HG02870 (cell line): ENCODE results near the gene PKNOX2.
A peak's percentile ranks its signal among the peaks of the same experiment; 100 is the strongest.

Experiments
- ATAC-seq: cut with Tn5 transposase; IDR thresholded peaks from one replicate; pipeline ENCODE4 v1.9.1; 2021; ENCODE audit warnings: mild to moderate bottlenecking, moderate library complexity; ENCODE audit not compliant: unreplicated experiment

Gene PKNOX2, protein sequence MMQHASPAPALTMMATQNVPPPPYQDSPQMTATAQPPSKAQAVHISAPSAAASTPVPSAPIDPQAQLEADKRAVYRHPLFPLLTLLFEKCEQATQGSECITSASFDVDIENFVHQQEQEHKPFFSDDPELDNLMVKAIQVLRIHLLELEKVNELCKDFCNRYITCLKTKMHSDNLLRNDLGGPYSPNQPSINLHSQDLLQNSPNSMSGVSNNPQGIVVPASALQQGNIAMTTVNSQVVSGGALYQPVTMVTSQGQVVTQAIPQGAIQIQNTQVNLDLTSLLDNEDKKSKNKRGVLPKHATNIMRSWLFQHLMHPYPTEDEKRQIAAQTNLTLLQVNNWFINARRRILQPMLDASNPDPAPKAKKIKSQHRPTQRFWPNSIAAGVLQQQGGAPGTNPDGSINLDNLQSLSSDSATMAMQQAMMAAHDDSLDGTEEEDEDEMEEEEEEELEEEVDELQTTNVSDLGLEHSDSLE

GRCh38 chr11:125164422-125165110, at the start of gene PKNOX2:
TSS of gene PKNOX2 (plus strand) at chr11:125164751. CDS start at chr11:125351306, 186,555 bp downstream.
- peak; percentile 32 for ATAC-seq

- ATAC-seq, result no peak
Observed at GRCh38 chr11:125117429-125117828, 47.1 kb upstream of the PKNOX2 start.

- ATAC-seq, result no peak
Observed at GRCh38 chr11:125123194-125123946, 41.2 kb upstream of the PKNOX2 start.

DNA sequence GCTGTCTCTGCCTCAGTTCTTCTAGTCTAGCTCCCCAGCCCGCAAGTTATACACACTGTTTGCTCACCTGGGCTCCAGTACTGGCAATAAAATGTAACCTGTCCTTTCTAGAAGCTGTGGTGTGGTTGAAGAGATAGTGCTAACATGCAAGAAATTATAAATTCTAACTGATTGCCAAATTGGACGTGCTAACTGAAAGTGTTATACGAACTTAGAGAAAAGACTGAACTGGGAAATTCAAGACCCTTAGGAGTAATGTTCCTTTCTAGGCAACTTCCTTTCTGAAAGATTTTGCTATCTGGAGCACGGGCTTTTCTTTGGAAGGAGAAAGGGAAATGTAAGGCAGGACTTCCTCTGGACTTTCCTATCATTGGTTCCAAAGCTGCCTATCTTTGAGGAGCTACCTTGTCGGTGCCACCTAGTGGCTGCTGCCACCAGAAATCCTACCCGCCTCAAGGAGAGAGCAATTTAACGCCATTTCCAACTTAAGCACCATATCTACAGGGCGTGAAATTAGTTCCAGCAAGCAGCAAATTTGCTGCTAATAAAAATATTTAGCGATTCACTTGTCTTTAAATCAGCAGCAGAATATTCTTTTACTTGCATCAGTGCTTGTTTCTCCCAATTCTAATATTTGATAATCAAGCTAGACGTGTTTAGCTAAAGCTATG, 40.5 kb upstream of the PKNOX2 start:
- peak; percentile 59 for ATAC-seq

GRCh38 chr11:125124618-125124992, 39.9 kb upstream of the PKNOX2 start:
- ATAC-seq, result no peak

GRCh38 chr11:125128450-125128849, 36.1 kb upstream of the PKNOX2 start:
- no peak for ATAC-seq

DNA sequence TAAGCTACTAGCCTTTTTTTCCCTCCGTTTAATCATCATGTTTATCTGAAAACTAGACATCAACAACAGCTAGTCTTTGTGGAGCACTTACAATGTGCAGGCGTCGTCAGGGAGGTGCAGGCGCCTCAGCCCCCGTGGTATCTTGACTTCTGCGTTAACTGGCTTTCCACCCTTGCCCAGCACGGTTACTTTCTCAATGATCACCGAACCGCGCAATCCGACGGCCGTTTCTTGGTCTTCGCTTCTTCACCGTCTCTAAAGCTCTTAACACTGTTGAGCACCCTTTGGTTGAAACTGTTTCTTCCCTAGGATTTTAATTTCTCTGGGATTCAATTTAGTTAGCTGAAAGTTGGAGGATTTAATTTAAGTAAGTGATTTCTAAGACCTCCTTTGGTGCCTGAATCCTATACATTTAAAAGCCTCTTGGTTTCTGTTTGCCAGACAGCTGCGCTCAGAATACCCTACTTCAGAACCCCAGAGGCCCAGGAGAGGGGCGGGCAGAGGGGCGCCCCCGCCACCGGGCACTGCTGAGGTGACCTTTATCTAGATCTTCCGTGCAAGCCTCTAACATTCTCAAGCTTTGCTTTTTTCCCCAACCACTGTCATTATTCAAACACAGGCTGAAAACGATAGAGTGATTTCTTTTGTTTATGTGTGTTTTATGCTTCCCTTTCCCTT, 35.1 kb upstream of the PKNOX2 start:
- ATAC-seq, result no peak

- no peak for ATAC-seq
Observed at GRCh38 chr11:125132071-125132470, 32.5 kb upstream of the PKNOX2 start.

DNA sequence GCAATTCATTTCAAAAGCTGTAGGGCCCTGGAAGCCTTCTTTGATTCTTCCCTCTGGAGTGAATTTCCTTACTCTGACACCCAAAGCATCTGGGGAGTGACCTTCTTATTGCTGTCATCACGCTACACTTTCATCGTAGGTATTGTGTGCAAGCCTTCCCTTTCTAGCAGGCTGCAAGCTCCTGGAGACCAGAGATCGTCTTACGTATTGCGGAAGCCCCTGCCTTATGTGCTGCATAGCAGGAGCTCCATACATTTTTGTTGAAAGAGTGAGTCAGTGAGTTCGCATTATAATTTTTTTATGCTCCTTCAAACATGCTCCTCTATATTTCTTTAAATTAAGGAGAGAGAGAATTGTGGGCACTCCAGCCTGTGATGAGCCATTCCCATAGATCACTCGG, 32.0 kb upstream of the PKNOX2 start:
- no peak for ATAC-seq

DNA sequence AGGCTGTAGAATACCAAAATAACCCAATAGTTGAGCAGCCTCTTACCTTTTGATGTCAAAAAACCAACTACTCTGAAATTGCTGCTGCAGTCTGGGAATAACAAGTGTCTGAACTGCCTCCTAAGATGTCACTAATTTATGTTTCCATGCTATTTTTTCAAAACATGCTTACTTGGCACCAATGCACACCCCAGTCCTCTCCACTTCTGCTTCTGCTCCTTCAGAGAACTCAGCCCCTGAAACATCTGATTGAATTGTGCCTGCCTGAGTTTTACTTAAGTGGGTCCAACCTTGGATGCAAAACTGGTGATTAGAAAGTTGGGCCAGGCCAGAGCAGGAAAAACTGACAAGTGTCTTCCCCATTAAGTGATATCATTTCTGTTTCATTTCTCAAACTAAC, 28.6 kb upstream of the PKNOX2 start:
- ATAC-seq, result no peak

GRCh38 chr11:125138966-125139365, 25.6 kb upstream of the PKNOX2 start:
- ATAC-seq, result no peak

DNA sequence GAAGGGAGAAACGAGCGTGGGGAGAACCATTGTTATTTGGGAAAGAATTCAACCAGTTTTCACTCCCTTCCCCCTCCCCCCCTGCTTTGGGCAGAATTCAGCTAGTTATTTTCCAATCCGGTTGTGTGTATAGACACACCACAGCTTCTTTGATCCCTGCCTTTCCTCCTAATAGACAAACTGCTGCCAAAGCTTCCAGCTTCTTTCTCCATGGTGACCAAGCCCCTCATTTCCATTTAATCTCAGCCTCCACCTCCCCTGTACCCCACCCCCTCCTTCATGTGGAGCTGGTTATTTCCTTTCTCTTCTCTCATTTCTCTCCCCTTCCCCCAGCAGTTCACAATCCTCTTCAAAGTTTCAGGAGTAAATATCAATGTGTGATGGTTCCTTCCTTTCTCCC, 24.8 kb upstream of the PKNOX2 start:
- ATAC-seq, result no peak

- ATAC-seq, result no peak
Observed at GRCh38 chr11:125140233-125140632, 24.3 kb upstream of the PKNOX2 start.

GRCh38 chr11:125141178-125141577, 23.4 kb upstream of the PKNOX2 start:
- ATAC-seq, result no peak

DNA sequence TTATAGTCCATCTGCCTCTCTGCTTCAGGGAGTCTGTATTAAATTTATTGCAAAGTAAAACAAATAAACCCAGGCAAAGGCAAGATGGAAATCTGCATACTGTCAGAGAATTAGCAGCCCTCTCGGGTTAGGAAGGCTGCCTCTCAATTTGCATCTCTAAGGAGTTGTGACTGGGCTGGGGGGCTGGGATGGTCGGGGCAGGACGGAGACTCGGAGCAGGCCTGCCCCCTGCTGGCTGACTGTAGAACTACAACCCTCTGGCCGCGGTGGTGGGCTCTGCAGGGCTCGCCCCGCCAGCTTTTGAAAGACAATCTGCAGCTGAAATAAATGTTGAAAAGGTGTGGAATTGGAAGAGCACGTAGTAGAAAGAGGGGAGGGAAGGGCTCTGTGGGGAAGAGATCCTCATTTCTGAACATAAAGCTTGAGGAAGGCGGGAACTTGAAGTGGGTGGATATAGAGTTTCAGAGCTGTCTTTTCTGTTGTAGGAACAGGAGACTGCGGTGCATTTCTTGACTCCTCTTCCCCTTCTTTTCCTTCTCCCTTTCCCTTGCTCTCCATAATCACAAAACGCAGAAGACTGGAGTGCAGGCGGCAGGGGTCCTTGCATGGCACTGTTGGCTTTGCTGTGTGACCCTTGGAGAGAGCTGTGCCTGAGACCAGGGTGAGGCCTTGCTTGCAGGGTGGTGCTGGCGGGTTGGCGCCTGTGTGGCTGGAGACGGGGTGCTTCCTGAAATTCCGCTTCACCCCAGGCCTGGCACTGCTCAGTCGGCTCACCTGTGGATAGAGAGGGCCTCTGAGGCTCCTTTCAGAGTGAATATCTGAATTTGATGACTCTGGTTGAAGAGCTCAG, 22.6 kb upstream of the PKNOX2 start:
- peak; percentile 67 for ATAC-seq

DNA sequence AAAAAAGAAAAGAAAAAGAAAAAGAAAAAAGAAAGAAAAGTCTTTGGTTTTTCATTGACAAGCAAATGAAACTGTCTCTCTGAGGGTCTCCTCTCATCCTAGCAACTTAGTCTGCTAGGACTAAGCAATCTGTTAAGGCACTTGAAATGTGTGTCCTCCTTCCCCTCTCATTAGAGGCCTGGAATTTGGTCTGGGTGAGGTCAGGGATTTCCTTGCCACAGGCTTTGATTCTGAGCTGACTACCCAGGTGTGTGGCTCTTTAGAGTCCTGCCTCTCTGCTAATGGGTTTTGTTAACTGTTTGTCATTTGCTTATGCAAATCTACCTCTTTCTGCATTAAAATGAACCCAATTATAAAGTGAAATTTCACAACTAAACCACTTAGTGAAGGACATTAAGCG, 18.3 kb upstream of the PKNOX2 start:
- no peak for ATAC-seq

GRCh38 chr11:125147280-125147679, 17.3 kb upstream of the PKNOX2 start:
- ATAC-seq, result no peak

- ATAC-seq, result no peak
Observed at GRCh38 chr11:125148011-125148410, 16.5 kb upstream of the PKNOX2 start.

GRCh38 chr11:125148743-125149142, 15.8 kb upstream of the PKNOX2 start:
- no peak for ATAC-seq
